Liver (tissue), 9 donors: ENCODE data around the gene KLF5. TPM values are rescaled to one million over a fixed set of nuclear protein-coding genes. Genes with fewer than 3 reads are reported as not detected.

Experiments used
- DNase-seq: peaks from one replicate; pipeline ENCODE4 v3.0.0-alpha.2; 2017; ENCODE audit warnings: low spot score
- H3K27ac ChIP-seq, 2 donors: one replicate each; pipeline ENCODE4 v1.7.0; 2013; ENCODE audit warnings: inconsistent platforms in 2 of 2, low read length in 2 of 2, control low read depth in 1 of 2, low read depth in 1 of 2, mild to moderate bottlenecking in 1 of 2
- H3K27me3 ChIP-seq, 4 donors: one replicate each; pipeline versions ENCODE4 v1.6.1 to v1.7.0; 2013; ENCODE audit warnings: low read length in 3 of 4, inconsistent platforms in 1 of 4, mild to moderate bottlenecking in 1 of 4, moderate library complexity in 1 of 4; ENCODE audit not compliant: control insufficient read depth in 4 of 4, insufficient read depth in 4 of 4
- H3K36me3 ChIP-seq, 4 donors: one replicate each; pipeline versions ENCODE4 v1.6.1 to v1.7.0; 2013; ENCODE audit warnings: low read length in 3 of 4, mild to moderate bottlenecking in 3 of 4, low read depth in 1 of 4, moderate library complexity in 1 of 4; ENCODE audit not compliant: control insufficient read depth in 4 of 4, insufficient read depth in 3 of 4
- H3K4me1 ChIP-seq, 4 donors: one replicate each; pipeline versions ENCODE4 v1.6.1 to v1.7.0; 2013; ENCODE audit warnings: low read length in 3 of 4, mild to moderate bottlenecking in 3 of 4, moderate library complexity in 1 of 4; ENCODE audit not compliant: control insufficient read depth in 4 of 4, insufficient read depth in 4 of 4
- H3K4me3 ChIP-seq, 3 donors: one replicate each; pipeline versions ENCODE4 v1.6.1 to v1.7.0; 2013; ENCODE audit warnings: low read length in 3 of 3, control low read depth in 1 of 3, low read depth in 1 of 3, mild to moderate bottlenecking in 1 of 3
- H3K9ac ChIP-seq, 2 donors: one replicate each; pipeline ENCODE4 v1.7.0; 2013; ENCODE audit warnings: low read length in 2 of 2, mild to moderate bottlenecking in 2 of 2, moderate library complexity in 2 of 2, control low read depth in 1 of 2, low read depth in 1 of 2
- H3K9me3 ChIP-seq, 4 donors: one replicate each; pipeline versions ENCODE4 v1.6.1 to v1.7.0; 2013; ENCODE audit warnings: low read length in 3 of 4; ENCODE audit not compliant: control insufficient read depth in 4 of 4
- CTCF ChIP-seq: fragments of 150-350 bp; IDR thresholded peaks from 2 replicates; pipeline ENCODE4 v1.5.1; 2017; ENCODE audit warnings: improper control_type of control experiment, low read depth, low read length; ENCODE audit not compliant: missing input control
- EGR1 ChIP-seq, 2 donors: IDR thresholded peaks; 2 replicates each; pipeline ENCODE4 v1.6.1; 2016 to 2018; ENCODE audit warnings: antibody characterized with exemption in 2 of 2, low read depth in 2 of 2
- FOXA1 ChIP-seq: IDR thresholded peaks from 2 replicates; pipeline ENCODE4 v1.6.1; 2016; ENCODE audit warnings: antibody characterized with exemption
- FOXA2 ChIP-seq: IDR thresholded peaks from 2 replicates; pipeline ENCODE4 v1.6.1; 2016; ENCODE audit warnings: antibody characterized with exemption
- GABPA ChIP-seq, 2 donors: IDR thresholded peaks in 1 of 2; conservative IDR thresholded peaks in 1 of 2; 2 replicates each; pipeline ENCODE4 v1.6.1; 2016; ENCODE audit warnings: antibody characterized with exemption in 2 of 2, mild to moderate bottlenecking in 1 of 2, moderate library complexity in 1 of 2
- HNF4A ChIP-seq, 2 donors: conservative IDR thresholded peaks; 2 replicates each; pipeline ENCODE4 v1.6.1; 2016; ENCODE audit warnings: antibody characterized with exemption in 2 of 2, mild to moderate bottlenecking in 2 of 2
- HNF4G ChIP-seq: IDR thresholded peaks from 2 replicates; pipeline ENCODE4 v1.6.1; 2016; ENCODE audit warnings: antibody characterized with exemption
- JUND ChIP-seq, 2 donors: IDR thresholded peaks; 2 replicates each; pipeline ENCODE4 v1.6.1; 2016; ENCODE audit warnings: antibody characterized with exemption in 2 of 2
- MAX ChIP-seq: IDR thresholded peaks from 2 replicates; pipeline ENCODE4 v1.6.1; 2016; ENCODE audit warnings: antibody characterized with exemption
- NR2F2 ChIP-seq: IDR thresholded peaks from 2 replicates; pipeline ENCODE4 v1.6.1; 2016; ENCODE audit warnings: antibody characterized with exemption
- RAD21 ChIP-seq, 2 donors: IDR thresholded peaks; 2 replicates each; pipeline ENCODE4 v1.6.1; 2016; ENCODE audit warnings: antibody characterized with exemption in 2 of 2, mild to moderate bottlenecking in 2 of 2
- RXRA ChIP-seq, 2 donors: IDR thresholded peaks; 2 replicates each; pipeline ENCODE4 v1.6.1; 2017 to 2018; ENCODE audit warnings: antibody characterized with exemption in 2 of 2, mild to moderate bottlenecking in 1 of 2
- SP1 ChIP-seq: IDR thresholded peaks from 2 replicates; pipeline ENCODE4 v1.6.1; 2018; ENCODE audit warnings: antibody characterized with exemption, mild to moderate bottlenecking
- TAF1 ChIP-seq: conservative IDR thresholded peaks from 2 replicates; pipeline ENCODE4 v1.6.1; 2016; ENCODE audit warnings: antibody characterized with exemption, mild to moderate bottlenecking
- YY1 ChIP-seq: IDR thresholded peaks from 2 replicates; pipeline ENCODE4 v1.6.1; 2016; ENCODE audit warnings: antibody characterized with exemption, mild to moderate bottlenecking
- WGBS: extraction: QIAGEN DNeasy Blood & Tissue Kit; methylation state at CpG from one replicate; pipeline ENCODE4 v1.1.7; 2013; 5-methylcytosine and 5-hydroxymethylcytosine counted together
- polyA plus RNA-seq, 2 donors: library from polyadenylated mRNA; stranded (reverse) in 1 of 2; unstranded in 1 of 2; fragments of 200-250 nt in 1 of 2; fragments of >200 nt in 1 of 2; fragmentation: Nextera tagmentation in 1 of 2; extraction: Ambion mirVana in 1 of 2; gene quantifications; one replicate each; pipeline versions ENCODE4 v1.2.1 to v1.2.3, GENCODE V29; 2013 to 2015
- total RNA-seq, 2 donors: library from RNA; depleted of rRNA; stranded (reverse); fragments of >200 nt; gene quantifications; one replicate each; pipeline ENCODE4 v1.2.3, GENCODE V29; 2014
- TF ChIP-seq, protein P1 (sequence below): IDR thresholded peaks from 2 replicates; pipeline ENCODE4 v1.6.1; 2016; ENCODE audit warnings: antibody characterized with exemption
- TF ChIP-seq, protein P2 (sequence below): IDR thresholded peaks from 2 replicates; pipeline ENCODE4 v1.6.1; 2016; ENCODE audit warnings: antibody characterized with exemption
- donor health status: healthy.
- donor health status: healthy.
- donor health status: healthy.
- donor health status: healthy.
- donor health status: healthy.

The KLF5 gene
- total and polyA plus RNA-seq, 4 donors = 0.25 to 0.61 (median 0.36) TPM

DNA sequence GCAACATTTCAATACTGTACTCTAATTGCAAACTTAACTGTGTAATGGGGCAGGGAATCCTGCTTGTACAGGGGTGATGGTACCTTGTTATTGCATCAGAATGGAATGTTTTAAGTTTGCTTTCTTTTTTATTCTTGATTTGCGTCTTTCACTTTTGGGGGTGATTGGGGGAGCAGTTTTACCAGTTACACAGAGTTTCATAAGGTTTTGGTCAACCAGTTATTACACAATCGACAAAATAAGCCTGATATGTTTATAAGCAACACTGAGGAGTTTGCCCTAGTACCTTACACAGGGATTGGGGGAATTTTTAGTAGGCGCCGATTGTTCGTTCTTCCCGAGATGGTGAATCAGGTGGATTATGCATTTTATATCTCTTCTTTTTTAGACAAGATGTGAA, 2.7 kb downstream of the KLF5 start:
- H3K27ac ChIP-seq = no peak overlapping the region
- TF ChIP-seq JUND (IDR thresholded peaks at IDR 0.05) = no peak
- no peak for TF ChIP-seq NR2F2
- TF ChIP-seq RAD21 (IDR thresholded peaks at IDR 0.05) = no peak
- TF ChIP-seq HNF4A (conservative IDR thresholded peaks at IDR 0.05) = no peak
- TF ChIP-seq FOXA1 = no peak
- TF ChIP-seq, protein P1, sequence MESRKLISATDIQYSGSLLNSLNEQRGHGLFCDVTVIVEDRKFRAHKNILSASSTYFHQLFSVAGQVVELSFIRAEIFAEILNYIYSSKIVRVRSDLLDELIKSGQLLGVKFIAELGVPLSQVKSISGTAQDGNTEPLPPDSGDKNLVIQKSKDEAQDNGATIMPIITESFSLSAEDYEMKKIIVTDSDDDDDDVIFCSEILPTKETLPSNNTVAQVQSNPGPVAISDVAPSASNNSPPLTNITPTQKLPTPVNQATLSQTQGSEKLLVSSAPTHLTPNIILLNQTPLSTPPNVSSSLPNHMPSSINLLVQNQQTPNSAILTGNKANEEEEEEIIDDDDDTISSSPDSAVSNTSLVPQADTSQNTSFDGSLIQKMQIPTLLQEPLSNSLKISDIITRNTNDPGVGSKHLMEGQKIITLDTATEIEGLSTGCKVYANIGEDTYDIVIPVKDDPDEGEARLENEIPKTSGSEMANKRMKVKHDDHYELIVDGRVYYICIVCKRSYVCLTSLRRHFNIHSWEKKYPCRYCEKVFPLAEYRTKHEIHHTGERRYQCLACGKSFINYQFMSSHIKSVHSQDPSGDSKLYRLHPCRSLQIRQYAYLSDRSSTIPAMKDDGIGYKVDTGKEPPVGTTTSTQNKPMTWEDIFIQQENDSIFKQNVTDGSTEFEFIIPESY = no peak
- TF ChIP-seq MAX = no peak
- no peak for TF ChIP-seq CTCF
- TF ChIP-seq TAF1 = no peak
- TF ChIP-seq FOXA2 = no peak
- no peak for TF ChIP-seq SP1
- no peak for TF ChIP-seq RXRA (IDR thresholded peaks at IDR 0.05)
- TF ChIP-seq HNF4G = no peak
- TF ChIP-seq GABPA (IDR thresholded peaks at IDR 0.05 in 1 of 2, conservative IDR thresholded peaks at IDR 0.05 in 1 of 2) = no peak
- H3K36me3 ChIP-seq = no peaks in the 10 kb centered on the region
- H3K4me1 ChIP-seq = peaks cover 2 to 21% (median 13%) of the 10 kb centered on the region in 4 donors
- no peak overlapping the region for H3K4me3 ChIP-seq
- no peak for DNase-seq
- 85% methylated on average over 6 of the region's 6 CpGs for WGBS
- H3K27me3 ChIP-seq = no peaks in the 10 kb centered on the region
- no peaks in the 10 kb centered on the region for H3K9me3 ChIP-seq
- H3K9ac ChIP-seq = no peak overlapping the region

DNA sequence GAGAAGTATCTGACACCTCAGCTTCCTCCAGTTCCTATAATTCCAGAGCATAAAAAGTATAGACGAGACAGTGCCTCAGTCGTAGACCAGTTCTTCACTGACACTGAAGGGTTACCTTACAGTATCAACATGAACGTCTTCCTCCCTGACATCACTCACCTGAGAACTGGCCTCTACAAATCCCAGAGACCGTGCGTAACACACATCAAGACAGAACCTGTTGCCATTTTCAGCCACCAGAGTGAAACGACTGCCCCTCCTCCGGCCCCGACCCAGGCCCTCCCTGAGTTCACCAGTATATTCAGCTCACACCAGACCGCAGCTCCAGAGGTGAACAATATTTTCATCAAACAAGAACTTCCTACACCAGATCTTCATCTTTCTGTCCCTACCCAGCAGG, 3.1 kb downstream of the KLF5 start:
- Histone ChIP-seq H3K9me3 (no peaks in the 10 kb centered on the region), H3K36me3 (no peaks in the 10 kb centered on the region), H3K9ac (no peak overlapping the region), H3K27me3 (no peaks in the 10 kb centered on the region), H3K4me3 (no peak overlapping the region), H3K27ac (no peak overlapping the region), H3K4me1 (peaks cover 2 to 21% (median 13%) of the 10 kb centered on the region in 4 donors)
- DNase-seq = no peak
- no peak for TF ChIP-seq FOXA1
- no peak for TF ChIP-seq RAD21 (IDR thresholded peaks at IDR 0.05)
- no peak for TF ChIP-seq SP1
- TF ChIP-seq, protein P1 = no peak
- TF ChIP-seq MAX = no peak
- no peak for TF ChIP-seq HNF4G
- TF ChIP-seq JUND (IDR thresholded peaks at IDR 0.05) = no peak
- no peak for TF ChIP-seq EGR1 (IDR thresholded peaks at IDR 0.05; ENCODE audit: low read depth in 2 of 2)
- no peak for TF ChIP-seq TAF1
- no peak for TF ChIP-seq YY1
- no peak for TF ChIP-seq FOXA2
- TF ChIP-seq, protein P2, sequence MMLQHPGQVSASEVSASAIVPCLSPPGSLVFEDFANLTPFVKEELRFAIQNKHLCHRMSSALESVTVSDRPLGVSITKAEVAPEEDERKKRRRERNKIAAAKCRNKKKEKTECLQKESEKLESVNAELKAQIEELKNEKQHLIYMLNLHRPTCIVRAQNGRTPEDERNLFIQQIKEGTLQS = no peak
- TF ChIP-seq NR2F2 = no peak
- 82% methylated on average over 9 of the region's 9 CpGs for WGBS
